HG03108 (cell line): ENCODE measurements around the gene NIPAL4.
"Not testable (repeated sequence)": the region's sequence is repeated elsewhere in the genome, so short reads cannot be mapped to it uniquely, and the experiment has no call there.

Experiments
- ATAC-seq: cut with Tn5 transposase; IDR thresholded peaks from one replicate; pipeline ENCODE4 v1.9.1; 2021; ENCODE audit warnings: moderate library complexity; ENCODE audit not compliant: unreplicated experiment

NIPAL4 gene

GRCh38 chr5:157482702-157483101 is 22.7 kb downstream of the NIPAL4 start:
- not testable (repeated sequence) for ATAC-seq

- ATAC-seq: no peak
These were observed 24.8 kb downstream of the NIPAL4 start for GRCh38 chr5:157484768-157485167.

DNA sequence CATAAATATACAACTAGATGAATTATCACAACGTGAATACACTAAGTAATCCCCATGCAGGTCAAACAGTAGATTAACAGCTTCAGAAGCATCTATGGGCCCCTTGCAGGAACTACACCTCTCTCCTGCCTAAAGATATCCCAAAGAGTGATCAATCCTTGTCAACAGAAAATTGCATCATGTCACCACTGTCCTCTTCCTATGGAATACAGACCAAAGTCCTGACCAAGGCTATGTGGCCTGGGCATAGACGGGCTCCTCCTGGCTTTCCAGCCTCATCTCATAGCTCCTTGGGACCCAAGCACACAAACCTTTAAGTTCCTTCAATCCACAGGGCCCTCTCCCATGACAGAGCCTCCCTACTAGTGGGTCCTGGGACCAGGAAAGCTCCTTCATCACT is 25.3 kb downstream of the NIPAL4 start:
- ATAC-seq: no peak

DNA sequence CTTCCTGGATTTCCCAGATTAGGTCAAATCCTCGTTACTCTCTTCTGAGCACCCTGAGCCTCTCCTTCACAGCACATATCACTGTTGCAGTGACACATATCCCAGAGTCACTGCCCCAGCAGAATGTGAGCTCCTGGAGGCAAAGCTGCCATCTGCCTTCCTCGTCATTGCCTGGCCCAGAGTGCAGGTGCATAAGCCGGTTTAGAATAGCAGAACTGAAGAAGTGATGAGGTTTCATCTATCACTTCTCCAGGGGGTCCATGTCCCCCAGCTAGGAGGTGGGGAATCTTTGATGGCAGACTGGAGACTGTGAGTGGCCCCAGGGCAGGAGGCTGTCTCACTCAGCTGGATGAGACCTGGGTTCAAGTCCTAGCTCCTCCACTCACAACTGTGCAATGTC is 25.8 kb downstream of the NIPAL4 start:
- peak; percentile 39 for ATAC-seq

GRCh38 chr5:157486221-157486681 is 26.2 kb downstream of the NIPAL4 start:
- ATAC-seq: peak; percentile 63

DNA sequence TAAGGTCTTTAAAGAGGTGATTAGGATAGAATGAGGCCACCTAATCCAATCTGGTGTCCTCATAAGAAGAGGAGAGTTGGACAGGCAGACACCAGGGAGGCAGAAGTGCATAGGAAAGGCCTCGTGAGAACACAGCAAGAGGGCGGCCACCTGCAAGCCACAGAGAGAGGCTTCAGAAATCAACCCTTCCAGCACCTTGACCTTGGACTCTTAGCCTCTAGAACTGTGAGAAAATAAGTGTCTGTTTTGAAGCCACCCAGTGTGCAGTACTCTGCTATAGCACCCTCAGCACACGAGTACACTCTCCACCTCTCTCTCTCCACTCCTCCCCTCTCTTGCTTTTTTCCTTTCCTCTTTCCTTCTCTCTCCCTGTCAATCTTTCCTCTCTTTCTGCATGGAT is 26.8 kb downstream of the NIPAL4 start:
- ATAC-seq: no peak

- ATAC-seq: peak; percentile 57
These were observed 27.3 kb downstream of the NIPAL4 start for GRCh38 chr5:157487358-157487757.

- no peak for ATAC-seq
These were observed 31.5 kb downstream of the NIPAL4 start for GRCh38 chr5:157491471-157491995.

GRCh38 chr5:157492886-157493285 is 32.9 kb downstream of the NIPAL4 start:
- no peak for ATAC-seq

DNA sequence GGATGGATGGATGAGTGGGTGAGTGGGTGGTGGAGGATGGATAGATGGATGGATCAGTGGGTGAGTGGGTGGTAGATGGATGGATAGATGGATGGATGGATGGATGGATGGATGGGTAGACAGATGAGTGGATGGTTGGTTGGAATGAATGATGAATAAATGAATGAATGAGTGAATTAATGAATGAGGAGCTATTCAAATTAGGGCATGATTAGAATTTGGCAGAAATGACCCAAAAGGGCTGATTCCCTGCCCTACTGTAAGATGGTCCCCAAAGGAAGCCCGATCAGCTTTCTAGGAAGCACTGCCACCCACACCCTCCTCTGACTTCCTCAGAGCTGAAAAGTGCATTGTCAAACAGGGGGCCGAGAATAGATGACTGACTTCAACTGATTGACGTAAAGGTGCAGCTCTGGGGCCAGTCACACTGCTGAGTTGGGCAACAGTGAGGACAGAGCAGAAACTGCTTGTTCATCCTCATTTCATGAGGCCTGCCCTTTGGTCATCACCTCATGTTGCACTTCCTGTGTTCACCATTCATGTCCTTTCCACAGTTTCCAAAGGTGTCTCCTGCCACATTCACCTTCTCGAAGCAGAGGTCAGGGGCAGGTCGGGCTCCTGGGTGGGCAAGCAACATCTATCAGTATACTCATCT is 34.3 kb downstream of the NIPAL4 start:
- no peak for ATAC-seq

- no peak for ATAC-seq
These were observed 36.9 kb downstream of the NIPAL4 start for GRCh38 chr5:157496864-157497263.

- no peak for ATAC-seq
These were observed 38.0 kb downstream of the NIPAL4 start for GRCh38 chr5:157497875-157498611.

GRCh38 chr5:157502143-157502647 is 42.2 kb downstream of the NIPAL4 start:
- ATAC-seq: peak; percentile 82

GRCh38 chr5:157504053-157504452 is 44.0 kb downstream of the NIPAL4 start:
- ATAC-seq: no peak

DNA sequence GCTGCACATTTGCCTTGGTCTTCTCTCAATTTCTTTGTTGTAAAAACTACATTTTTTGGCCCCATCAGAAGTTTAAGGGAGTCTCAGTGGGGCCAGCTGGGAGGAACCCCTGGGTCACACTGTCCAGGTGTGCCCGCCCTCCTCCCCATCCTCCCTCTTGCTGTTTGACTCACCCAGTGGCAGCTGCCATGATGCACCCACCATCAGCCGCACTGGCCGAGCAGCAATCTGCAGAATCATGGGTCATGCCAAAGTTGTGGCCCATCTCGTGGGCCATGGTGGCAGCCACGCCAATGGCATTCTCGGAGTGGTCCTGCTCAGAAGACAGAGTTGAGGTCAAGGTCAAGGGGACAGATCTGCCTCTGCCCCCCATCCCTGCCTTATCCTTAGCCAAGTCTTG is 45.5 kb downstream of the NIPAL4 start:
- no peak for ATAC-seq

DNA sequence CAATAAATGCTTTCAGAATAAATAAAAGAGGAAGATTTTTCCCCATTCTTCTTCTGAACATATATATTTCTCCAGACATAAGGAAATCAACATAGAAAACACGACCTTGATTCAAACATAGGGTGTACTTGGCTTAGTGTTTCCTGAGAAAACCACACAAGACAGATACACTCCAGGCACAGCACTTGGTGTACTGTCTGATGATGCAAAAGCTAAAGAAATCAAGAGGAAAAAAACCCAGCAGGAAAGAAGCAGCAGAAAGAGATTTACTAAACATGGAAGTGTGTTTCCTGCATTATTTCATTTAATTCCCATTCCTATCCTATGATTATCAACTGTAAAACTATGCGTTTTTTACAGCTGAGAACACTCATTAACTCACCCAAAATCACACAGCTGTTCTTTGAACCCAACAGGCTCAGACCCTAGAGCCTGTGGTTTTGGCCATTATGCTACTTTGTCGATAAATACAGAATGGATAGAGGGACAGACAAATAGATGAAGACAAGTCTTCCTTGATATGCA is 46.1 kb downstream of the NIPAL4 start:
- ATAC-seq: no peak

GRCh38 chr5:157506981-157507780 is 47.2 kb downstream of the NIPAL4 start:
- ATAC-seq: no peak

- ATAC-seq: no peak
These were observed 49.1 kb downstream of the NIPAL4 start for GRCh38 chr5:157509093-157509492.

DNA sequence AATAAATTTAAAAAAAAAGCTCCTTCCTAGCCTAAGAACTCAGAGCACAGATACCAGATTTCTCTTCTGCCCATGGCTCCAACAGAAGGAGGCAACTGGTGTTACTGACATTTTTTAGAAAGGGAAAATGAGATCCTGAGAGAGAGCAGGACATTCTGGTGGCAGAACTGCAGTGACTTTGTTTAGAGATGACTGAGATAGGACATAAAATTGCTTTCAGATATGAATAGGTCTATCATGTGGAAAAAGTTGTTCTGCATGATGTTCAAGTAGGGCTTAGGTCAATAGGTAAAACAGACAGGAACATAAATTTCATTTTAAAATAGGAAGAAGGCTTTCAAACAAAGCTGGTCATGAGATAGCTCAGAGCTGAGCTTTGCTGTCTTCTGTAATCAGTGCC is 49.6 kb downstream of the NIPAL4 start:
- ATAC-seq: no peak

GRCh38 chr5:157510682-157511081 is 50.7 kb downstream of the NIPAL4 start:
- no peak for ATAC-seq
